ENCODE measurements around the gene ADAM11.

DNA sequence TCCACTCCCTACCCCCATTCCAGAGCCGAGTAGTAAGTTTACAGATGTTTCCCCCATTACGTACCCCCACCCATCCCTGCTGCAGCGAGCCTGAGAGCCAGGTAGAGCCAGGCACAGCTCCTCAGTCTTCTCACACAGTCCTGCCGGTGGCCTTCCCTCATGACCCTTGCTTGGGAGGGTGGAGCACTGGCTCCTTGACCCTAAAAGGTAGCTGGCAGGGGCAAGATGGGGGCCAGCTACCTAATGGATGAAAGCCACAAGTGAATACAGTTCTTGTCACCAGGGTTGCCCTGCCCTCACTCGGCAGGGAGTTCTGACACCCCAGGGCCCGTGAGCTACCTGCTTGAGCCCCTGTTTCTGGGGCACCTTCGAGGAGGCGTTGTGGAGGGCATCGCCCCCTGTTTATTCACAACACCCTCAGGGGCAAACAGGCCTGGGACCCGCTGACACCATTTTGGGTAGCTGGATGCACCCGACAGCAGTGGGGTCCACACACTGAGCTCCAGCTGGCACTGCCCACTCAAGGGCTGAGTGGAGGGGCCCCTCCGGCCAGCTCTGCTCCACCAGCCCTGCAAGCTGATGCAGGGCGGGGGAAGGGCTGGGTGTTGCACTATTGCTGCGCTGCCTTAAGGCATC, 22.2 kb downstream of the ADAM11 start:
- TF ChIP-seq, protein P1, sequence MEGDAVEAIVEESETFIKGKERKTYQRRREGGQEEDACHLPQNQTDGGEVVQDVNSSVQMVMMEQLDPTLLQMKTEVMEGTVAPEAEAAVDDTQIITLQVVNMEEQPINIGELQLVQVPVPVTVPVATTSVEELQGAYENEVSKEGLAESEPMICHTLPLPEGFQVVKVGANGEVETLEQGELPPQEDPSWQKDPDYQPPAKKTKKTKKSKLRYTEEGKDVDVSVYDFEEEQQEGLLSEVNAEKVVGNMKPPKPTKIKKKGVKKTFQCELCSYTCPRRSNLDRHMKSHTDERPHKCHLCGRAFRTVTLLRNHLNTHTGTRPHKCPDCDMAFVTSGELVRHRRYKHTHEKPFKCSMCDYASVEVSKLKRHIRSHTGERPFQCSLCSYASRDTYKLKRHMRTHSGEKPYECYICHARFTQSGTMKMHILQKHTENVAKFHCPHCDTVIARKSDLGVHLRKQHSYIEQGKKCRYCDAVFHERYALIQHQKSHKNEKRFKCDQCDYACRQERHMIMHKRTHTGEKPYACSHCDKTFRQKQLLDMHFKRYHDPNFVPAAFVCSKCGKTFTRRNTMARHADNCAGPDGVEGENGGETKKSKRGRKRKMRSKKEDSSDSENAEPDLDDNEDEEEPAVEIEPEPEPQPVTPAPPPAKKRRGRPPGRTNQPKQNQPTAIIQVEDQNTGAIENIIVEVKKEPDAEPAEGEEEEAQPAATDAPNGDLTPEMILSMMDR (conservative IDR thresholded peaks at IDR 0.05), result no peak
- TF ChIP-seq EZH2 (IDR thresholded peaks at IDR 0.05; ENCODE audit: low read depth), result no peak

All from PC-9 (cell line).